Measurements from ENCODE around the gene ACOT7. TPM values are rescaled to one million over a fixed set of nuclear protein-coding genes. Genes with fewer than 3 reads are reported as not detected.
A peak's percentile ranks its signal among the peaks of the same experiment; 100 is the strongest.

The ACOT7 gene
- total RNA-seq, 1 experiment from 2014 or later, result 76.3 TPM

DNA sequence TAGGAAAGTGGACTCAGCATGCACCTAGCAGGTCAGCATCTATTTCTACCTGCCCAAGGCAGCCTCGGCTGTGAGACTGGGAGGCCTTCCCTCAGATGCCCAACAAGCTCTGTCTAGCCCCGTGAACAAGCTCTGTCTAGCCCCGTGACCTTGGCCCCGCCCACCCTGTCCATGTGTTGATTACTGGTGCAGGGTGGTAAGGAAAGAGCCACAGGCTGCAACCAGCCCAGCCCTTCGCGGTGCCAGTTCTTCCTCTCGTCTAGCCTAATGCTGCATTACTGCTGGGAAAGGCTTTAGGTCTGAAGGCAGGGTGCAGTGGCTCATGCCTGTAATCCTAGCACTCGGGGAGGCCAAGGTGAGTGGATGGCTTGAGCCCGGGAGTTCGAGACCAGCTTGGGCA lies 134.9 kb downstream of the ACOT7 start:
- no peak for DNase-seq
- Histone ChIP-seq H3K27me3 (ENCODE audit: control insufficient read depth, insufficient read depth, low read length) (peaks cover 25% of the 10 kb centered on the region), H3K36me3 (replicated peaks; ENCODE audit: control insufficient read depth, insufficient read depth, low read length) (no peaks in the 10 kb centered on the region), H3K4me3 (ENCODE audit: insufficient read depth, low read depth, low read length) (no peak overlapping the region)

DNA sequence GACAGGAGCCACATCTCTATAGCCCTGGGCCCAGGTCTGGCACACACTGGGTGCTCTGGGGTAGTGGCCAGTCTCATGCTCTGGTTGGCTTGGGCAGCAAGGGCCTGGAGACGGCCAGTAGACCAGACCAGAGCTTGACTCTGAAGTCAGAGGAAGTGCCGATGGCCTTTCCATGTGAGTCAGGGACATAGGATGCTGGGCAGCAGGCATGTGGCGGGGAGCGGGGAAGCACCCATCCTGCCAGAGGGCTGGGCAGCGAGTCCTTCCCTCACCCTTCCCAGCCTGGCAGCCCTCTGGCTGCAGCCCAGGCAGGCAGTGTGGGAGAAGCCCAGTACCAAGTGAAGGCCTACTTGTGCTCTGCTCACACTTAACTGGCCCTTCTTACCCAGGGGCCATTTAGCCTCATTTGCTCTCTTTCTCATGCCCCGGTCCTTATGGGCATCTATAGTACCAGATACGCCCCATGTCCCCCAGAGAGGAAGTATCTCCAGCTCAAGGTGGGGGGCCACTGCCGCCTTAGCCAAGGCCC lies 136.0 kb downstream of the ACOT7 start:
- H3K4me3 ChIP-seq (ENCODE audit: insufficient read depth, low read depth, low read length), result no peak overlapping the region
- DNase-seq, result no peak

DNA sequence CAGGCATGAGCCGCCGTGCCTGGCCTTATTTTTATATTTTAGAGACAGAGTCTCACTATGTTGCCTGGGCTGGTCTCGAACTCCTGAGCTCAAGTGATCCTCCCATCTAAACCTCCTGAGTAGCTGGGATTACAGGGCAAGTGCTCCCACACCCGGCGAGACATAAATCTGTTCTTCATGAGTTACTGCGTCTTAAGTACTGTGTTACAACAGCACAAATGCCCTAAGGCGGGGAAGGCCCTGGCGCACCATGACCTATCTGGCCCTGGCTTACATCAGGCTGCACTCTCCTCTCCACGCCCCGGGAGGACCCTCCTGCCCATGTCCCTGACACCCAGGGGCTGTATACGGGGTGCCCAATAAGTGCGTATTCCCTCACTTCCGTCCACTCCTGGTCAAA lies 136.9 kb downstream of the ACOT7 start:
- DNase-seq, result no peak
- Histone ChIP-seq H3K4me3 (ENCODE audit: insufficient read depth, low read depth, low read length) (no peak overlapping the region), H3K36me3 (replicated peaks; ENCODE audit: control insufficient read depth, insufficient read depth, low read length) (no peaks in the 10 kb centered on the region), H3K27me3 (ENCODE audit: control insufficient read depth, insufficient read depth, low read length) (peaks cover 24% of the 10 kb centered on the region)

More for the DNA sequence above, 136.0 kb downstream of the ACOT7 start:
- no peaks in the 10 kb centered on the region for H3K36me3 ChIP-seq (replicated peaks; ENCODE audit: control insufficient read depth, insufficient read depth, low read length)
- peaks cover 25% of the 10 kb centered on the region for H3K27me3 ChIP-seq (ENCODE audit: control insufficient read depth, insufficient read depth, low read length)

DNA sequence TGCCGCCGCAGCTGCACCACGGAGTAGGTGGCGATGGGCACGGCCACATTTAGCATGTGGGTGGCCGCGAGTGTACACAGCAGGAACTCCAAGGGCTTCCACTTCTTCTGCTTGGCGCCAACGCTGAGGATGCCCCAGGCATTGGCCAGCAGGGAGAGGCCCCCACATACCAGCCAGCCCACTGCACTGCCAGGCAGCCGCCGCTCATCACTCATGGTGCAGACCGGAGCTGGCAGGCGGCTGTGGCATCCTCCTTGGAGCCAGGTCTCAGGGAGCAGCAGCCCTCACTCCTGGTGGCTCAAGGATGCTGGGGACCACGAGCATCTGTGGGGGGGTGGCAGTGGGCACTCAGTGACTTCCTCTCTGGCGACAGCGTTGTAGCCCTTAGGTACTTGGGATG lies 138.9 kb downstream of the ACOT7 start:
- no peak for DNase-seq
- Histone ChIP-seq H3K36me3 (replicated peaks; ENCODE audit: control insufficient read depth, insufficient read depth, low read length) (no peaks in the 10 kb centered on the region), H3K4me3 (ENCODE audit: insufficient read depth, low read depth, low read length) (no peak overlapping the region), H3K27me3 (ENCODE audit: control insufficient read depth, insufficient read depth, low read length) (peaks cover 31% of the 10 kb centered on the region)

DNA sequence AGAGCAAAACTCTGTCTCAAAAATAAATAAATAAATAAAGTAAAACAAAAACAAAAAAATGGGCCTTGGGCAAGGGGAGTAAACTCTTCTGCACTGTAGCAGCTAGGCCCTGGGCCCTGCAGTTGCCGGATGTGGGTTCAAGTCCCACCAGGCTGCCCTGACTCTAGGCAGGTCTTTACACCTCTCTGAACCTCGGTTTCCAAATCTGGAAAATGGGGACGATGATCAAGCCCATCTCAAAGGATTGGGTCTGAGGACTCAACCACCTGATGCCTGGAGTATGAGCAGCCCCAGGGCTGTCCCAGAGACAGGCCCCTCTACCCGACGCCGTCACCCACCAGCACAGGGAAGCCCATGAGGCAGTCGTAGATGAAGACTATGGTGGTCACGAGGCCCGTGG lies 140.2 kb downstream of the ACOT7 start:
- Histone ChIP-seq H3K36me3 (replicated peaks; ENCODE audit: control insufficient read depth, insufficient read depth, low read length) (no peaks in the 10 kb centered on the region), H3K4me3 (ENCODE audit: insufficient read depth, low read depth, low read length) (no peak overlapping the region), H3K27me3 (ENCODE audit: control insufficient read depth, insufficient read depth, low read length) (peaks cover 31% of the 10 kb centered on the region)
- no peak for DNase-seq

DNA sequence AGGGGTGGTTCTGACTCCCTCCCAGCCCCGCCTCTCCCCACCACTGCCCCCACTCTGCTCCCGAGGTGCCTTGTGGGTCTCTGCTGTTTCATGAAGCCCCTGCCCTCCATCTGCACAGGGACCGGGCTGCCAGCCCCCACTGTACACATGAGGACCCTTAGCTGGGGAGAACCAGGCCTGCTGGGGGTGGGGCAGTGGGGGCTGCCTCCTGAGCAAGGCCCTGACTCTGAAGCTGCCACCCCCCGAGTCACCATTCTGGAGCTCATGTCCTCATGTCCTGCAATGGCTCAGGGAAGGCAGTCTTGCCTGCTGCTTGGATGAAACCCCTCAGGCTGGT lies 141.2 kb downstream of the ACOT7 start:
- Histone ChIP-seq H3K4me3 (ENCODE audit: insufficient read depth, low read depth, low read length) (no peak overlapping the region), H3K27me3 (ENCODE audit: control insufficient read depth, insufficient read depth, low read length) (peaks cover 38% of the 10 kb centered on the region), H3K36me3 (replicated peaks; ENCODE audit: control insufficient read depth, insufficient read depth, low read length) (no peaks in the 10 kb centered on the region)
- no peak for DNase-seq

DNA sequence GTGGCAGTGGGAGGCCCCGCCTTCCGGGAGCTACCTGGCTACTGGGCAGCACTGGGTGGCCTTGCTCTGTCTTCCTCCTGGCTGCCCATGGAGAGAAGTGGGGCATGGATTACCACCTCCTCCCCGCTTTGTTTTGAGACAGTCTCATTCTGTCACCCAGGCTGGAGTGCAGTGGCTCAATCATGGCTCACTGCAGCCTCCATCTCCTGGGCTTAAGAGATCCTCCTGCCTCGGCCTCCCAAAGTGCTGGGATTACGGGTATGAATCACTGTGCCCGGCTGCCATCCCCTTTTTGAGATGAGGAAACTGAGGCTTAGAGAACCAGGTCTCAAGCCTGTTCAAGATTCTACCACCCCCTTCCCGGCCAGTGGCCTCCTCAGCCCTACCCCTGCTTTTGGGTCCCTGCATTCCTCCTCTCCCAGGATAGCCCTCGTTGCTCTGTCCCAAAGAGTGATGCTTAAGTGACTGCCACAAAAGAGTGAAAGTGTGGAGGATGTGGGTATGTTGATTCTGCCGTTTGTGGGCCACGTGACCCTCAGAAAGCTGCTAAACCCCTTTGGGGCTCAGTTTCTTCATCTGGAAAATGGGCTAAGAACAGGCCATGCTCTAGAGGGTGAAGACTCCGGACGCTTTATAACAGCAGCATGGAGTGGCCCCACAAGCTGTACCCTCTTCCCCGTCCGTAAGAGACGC lies 141.7 kb downstream of the ACOT7 start:
- no peak for DNase-seq
- Histone ChIP-seq H3K27me3 (ENCODE audit: control insufficient read depth, insufficient read depth, low read length) (peaks cover 40% of the 10 kb centered on the region), H3K36me3 (replicated peaks; ENCODE audit: control insufficient read depth, insufficient read depth, low read length) (no peaks in the 10 kb centered on the region), H3K4me3 (ENCODE audit: insufficient read depth, low read depth, low read length) (no peak overlapping the region)

DNA sequence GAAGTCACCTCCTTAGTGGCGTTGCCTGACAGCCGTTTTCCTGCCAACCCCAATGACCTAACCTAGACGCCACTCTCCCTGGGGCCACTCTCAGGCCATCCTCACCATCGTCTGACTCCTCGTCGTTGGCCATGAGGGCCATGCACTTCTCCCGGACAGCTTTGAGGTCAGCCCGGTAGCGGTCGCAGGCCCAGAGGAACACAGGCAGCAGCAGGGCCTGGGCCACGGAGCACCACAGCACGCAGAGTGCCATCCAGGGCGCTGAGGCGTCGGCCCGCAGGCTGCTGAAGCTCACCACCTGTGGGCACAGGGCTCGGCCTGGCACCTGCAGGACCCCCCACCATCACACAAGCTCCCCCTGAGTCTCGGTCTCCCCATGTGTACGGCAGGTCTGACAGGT lies 142.3 kb downstream of the ACOT7 start:
- DNase-seq, result no peak
- H3K4me3 ChIP-seq (ENCODE audit: insufficient read depth, low read depth, low read length), result no peak overlapping the region
- H3K27me3 ChIP-seq (ENCODE audit: control insufficient read depth, insufficient read depth, low read length), result peaks cover 43% of the 10 kb centered on the region
- H3K36me3 ChIP-seq (replicated peaks; ENCODE audit: control insufficient read depth, insufficient read depth, low read length), result no peaks in the 10 kb centered on the region

DNA sequence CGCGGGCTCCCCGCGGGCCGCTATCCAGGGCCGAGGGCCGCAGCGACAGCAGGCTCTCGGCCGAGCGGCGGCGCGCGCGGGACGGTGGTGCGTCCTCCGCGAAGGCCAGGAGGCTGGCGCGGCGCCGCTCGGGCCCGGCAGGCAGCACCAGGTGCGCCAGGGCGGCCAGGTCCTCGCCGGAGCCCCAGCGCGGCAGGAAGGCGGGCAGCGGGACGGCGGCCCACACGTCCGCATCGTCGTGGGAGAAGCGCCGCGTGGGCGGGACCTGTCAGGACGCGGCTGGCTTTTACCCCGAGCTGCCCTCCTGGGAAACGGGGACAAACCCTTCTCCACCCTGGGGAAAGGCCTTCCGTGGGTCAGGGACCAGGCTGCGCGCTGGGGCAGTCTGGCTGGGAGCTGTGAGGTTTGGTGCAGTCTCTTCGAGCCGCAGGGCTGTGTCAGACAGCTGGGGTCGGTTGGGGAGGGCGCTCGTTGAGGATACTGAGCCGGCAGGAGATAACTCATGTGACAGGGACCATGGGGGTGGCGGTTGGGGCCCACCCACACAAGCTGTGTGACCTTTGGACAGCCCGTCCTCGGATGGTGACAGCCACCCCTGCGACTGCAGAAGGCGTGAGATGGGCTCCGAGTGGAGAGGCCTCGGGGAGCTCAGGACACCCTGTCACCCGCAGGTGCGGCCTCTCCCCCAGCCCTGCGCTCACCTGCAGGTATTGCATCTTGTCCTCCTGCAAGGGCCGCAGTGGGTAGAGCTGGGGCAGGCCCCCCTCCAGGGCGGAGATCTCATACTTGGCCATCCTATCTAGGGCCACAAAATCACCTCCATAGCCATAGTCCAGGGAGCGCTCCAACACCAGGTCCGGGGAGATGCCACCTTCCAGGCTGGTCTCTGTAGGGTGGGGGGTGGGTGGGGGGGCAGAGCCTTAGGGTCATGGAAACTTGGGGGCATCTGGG lies 143.6 kb downstream of the ACOT7 start:
- no peaks in the 10 kb centered on the region for H3K36me3 ChIP-seq (replicated peaks; ENCODE audit: control insufficient read depth, insufficient read depth, low read length)
- DNase-seq, result peak; percentile 79
- peaks cover 45% of the 10 kb centered on the region for H3K27me3 ChIP-seq (ENCODE audit: control insufficient read depth, insufficient read depth, low read length)
- H3K4me3 ChIP-seq (ENCODE audit: insufficient read depth, low read depth, low read length), result peak overlapping the region; percentile 14; the same call in 1 of the 2 replicates

DNA sequence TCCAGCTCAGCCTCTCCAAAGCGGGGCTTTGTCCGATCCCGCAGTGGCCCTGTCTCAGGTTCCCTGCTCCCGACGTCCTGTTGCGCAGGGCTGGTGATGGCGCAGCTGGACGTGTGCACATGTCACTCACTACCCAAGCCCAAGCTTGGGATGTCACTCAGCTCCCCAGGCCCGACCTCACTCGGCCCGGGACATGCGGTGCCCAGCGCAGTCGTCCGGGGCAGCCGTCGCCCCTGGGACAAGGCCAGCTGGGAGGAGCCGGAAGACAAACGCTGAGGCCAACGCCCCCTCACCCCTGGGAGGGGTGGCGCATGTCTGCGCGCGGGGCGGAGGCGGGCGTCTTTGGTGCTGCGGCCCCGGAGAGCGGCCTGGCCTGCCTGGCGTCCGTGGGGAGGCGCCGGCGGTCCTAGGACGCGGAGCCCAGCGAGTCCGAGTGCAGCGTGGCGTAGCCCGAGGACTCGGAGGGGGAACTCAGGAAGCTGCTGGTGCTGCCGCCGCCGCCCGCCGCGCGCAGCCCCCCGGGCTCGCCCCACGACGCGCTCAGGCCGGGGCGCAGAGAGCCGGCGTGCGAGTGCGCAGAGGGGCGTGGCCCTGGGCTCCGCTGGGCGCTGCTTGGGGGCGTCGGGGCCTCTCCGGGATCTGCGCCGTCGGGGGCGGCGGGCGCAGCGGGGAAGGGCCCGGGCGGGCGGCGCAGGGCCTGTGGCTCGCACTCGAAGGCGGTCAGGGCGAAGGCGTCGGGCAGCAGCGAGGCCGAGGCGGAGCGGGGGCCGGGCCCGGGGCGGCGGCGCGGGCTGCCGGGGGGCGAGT lies 144.4 kb downstream of the ACOT7 start:
- DNase-seq, result peak; percentile 92
- peaks cover 52% of the 10 kb centered on the region for H3K27me3 ChIP-seq (ENCODE audit: control insufficient read depth, insufficient read depth, low read length)

DNA sequence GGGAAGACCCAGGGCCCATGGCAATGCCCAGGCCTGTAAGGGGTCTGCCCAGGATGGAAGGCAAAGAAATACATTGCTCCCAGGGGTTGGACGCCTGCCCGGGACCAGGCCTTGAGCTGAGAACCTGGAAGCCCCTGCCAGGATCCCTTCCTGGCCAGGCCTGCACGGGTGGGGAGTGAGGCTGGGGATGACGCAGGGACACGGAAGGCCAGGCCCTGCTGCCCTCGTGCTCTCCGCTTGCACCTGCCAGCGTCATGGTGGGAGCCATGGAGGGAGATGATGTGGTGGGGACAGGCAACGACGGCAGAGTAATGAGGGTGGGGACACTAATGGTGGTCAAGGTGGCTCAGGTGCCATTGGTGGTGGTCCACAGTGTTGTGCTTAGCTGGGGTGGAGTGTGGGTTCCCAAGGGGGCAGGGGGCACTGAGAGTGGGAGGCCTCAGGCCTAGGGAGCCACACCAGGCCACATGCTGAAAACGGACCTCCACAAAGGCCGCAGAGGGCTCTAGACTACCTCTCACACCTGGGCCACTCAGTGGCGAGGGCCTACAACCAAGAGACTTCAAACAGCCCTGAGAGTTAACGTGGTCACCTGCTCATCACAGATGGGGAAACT lies 145.3 kb downstream of the ACOT7 start:
- no peak for DNase-seq
- no peak overlapping the region for H3K4me3 ChIP-seq (ENCODE audit: insufficient read depth, low read depth, low read length)
- no peaks in the 10 kb centered on the region for H3K36me3 ChIP-seq (replicated peaks; ENCODE audit: control insufficient read depth, insufficient read depth, low read length)
- H3K27me3 ChIP-seq (ENCODE audit: control insufficient read depth, insufficient read depth, low read length), result peaks cover 60% of the 10 kb centered on the region

More for the DNA sequence above, 144.4 kb downstream of the ACOT7 start:
- Histone ChIP-seq H3K4me3 (ENCODE audit: insufficient read depth, low read depth, low read length) (peak overlapping the region; percentile 32), H3K36me3 (replicated peaks; ENCODE audit: control insufficient read depth, insufficient read depth, low read length) (no peaks in the 10 kb centered on the region)

DNA sequence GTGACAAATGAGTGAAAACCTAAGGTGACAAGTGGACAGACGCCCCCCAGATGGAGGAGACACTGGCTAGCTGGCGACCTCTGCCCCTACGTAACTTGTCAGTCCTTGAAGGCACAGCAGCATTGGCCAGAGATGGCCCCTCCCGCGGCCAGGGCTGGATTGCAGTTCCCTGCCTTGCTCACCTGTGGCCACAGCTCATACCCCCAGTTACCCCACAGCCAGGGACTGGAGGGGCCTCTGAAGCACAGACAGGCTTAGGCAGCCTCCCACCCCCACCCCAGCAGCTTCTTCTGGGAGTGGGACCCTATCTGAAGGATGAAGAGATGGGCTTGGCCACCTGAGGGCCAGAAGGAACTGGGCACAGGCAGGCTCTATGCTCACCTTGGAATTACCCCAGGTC lies 145.9 kb downstream of the ACOT7 start:
- H3K36me3 ChIP-seq (replicated peaks; ENCODE audit: control insufficient read depth, insufficient read depth, low read length), result no peaks in the 10 kb centered on the region
- DNase-seq, result peak; percentile 68
- peaks cover 66% of the 10 kb centered on the region for H3K27me3 ChIP-seq (ENCODE audit: control insufficient read depth, insufficient read depth, low read length)

DNA sequence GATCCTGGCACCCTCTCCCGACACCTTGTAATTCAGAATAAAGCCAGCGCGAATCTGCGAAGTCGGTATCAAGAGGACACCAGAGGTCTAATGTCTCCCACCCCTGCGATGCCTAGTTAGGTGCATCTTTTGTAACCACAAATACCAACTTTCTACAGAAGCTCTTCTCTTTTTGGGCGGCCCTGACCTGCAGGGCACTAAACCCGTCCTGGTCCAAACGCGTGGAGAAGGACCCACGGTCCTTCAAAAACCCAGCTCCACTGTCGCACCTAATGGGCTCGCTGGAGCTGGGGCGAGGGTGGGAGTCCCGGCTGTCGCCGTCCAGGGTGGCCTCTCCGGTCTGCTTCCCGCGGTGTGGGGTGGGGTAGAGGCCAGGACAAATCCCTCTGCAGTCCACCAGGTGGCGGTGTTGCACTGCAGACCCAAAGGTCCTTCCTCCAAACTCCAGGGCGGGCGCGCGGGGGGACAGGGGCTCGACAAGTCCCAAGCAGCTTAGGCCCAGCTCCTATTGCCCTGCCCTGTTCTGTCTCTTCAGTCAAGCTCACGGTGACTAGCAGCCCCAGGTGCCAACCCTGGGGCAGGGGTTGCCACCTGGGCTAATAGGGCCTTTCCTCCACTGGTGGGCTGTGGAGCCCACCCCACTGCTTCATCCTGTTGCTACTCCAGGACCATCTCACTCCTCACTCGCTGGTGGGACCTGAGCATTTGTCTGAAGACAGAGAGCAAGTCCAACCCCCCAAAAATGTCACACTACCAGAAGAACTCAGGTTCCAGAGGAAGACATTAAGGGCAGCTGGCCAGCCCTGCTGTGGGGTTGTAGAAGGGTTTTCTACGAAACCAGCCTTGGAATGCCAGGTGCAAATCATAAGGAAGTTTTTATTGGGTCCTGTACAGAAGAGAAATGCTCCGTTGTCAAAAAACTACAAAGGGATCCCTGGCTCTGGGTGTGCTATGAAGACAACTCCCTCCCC lies 146.8 kb downstream of the ACOT7 start:
- peak overlapping the region; percentile 78 for H3K4me3 ChIP-seq (ENCODE audit: insufficient read depth, low read depth, low read length)
- DNase-seq, result peak; percentile 98
- H3K36me3 ChIP-seq (replicated peaks; ENCODE audit: control insufficient read depth, insufficient read depth, low read length), result no peaks in the 10 kb centered on the region
- H3K27me3 ChIP-seq (ENCODE audit: control insufficient read depth, insufficient read depth, low read length), result peaks cover 68% of the 10 kb centered on the region

More for the DNA sequence above, 145.9 kb downstream of the ACOT7 start:
- no peak overlapping the region for H3K4me3 ChIP-seq (ENCODE audit: insufficient read depth, low read depth, low read length)

Measured in H7 (cell line).